Hepatic stellate cell (primary cell): ENCODE data around the gene RBM18.

Experiments used
- DNase-seq: peaks from one replicate; pipeline ENCODE4 v3.0.0; 2011; ENCODE audit warnings: low spot score

Gene RBM18

DNA sequence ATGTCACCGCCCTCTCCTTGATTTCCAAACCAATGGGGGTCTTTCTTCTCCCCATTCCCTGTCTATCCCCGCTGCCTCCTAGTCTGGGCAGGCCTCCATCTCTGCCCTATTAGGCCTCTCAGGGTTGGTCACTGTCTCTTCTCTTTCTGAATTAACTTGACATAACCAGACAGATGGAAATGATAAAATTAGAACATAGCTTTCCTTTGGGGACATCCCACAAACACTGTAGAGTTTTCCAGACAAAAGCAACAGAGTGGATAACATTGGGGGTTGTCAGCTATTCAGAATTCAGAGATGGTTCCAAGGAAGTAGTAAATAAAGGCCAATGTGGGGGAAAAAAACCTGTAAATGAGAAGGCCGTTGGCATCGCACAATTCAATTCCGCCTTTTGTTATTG lies 60.6 kb downstream of the RBM18 start:
- DNase-seq = no peak

DNA sequence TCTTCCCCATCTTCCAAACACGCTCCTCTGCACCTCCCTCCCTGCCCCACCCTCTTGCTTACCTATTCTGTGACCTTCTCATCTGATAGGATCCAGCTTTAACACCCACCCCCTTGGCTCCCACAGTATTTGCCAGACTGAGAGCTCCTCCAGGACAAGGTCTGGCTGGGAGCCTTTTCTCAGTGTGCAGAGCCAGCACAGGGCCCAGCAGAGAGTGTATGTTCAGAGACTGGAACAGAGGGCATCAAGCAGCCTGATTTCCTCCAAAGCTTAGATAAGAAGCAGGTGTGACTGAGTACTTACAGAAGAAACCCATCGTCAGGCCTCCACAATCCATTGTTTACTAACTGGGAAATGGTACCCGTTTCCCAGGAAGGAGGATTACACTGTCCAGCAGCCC lies 62.5 kb downstream of the RBM18 start:
- no peak for DNase-seq

DNA sequence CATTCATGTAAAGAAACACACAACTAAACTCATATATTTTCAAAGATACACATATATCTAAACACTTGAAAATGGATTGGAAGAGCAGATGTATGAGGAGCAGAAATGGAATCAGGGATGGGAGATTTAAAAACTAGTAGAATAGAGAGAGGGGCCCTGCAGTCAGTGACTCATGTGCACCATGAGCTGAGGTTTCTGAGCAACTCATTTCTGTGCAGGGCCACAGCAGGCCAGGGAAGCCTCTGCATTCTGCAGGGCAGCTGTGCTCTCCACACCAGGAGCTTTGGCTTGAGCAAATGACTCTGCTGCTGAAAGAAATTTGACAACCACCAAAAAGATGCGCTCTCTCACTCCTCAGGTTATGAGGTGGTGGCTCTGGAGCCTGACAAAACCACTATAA lies 63.0 kb downstream of the RBM18 start:
- no peak for DNase-seq

DNA sequence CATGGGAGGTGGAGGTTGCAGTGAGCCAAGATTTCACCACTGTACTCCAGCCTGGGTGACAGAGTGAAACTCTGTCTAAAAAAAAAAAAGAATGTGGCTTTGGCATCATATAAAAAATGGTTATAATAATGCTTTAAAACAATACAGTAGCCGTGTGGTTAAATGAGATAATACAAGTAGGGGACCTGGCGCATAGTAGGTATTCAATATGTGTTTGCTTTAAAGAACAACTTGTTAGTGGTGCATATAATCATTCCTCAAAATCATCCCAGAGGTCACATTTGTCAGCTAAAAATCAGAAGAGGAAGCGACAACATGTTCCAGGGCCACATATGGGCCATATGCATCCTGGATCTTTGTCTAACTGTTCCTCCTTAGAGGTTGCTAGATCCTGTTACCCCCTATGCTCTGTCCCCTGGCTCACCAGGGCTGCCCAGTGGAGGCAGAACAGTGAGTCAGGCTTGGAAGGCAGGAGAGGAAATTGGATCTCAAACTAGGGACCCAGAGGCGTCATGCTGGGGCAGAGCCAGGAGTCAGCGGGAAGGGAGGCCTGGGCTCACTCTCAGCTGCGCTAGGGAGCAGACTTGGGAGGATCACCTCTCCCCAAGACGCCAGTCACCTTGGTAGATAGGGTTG lies 63.6 kb downstream of the RBM18 start:
- no peak for DNase-seq

DNA sequence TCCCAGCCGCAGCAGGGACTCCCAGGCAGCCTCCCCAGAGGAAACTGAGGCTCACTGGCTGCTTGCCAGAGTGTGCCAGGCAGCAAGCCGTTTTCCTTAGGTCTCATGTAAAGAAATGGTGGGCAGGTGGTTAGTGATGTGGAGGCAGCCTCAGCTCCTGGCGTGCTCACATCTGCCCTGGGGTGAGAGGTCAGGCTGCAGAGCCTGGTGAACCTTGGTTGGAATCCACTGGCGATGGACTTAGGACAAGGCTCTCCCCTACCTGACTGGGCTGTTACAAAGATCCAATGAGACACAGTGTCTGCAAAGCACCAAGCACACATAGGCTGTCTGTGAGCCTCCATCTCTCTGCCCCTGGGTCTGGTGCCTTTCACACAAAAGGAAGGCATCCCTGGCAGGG lies 66.8 kb downstream of the RBM18 start:
- DNase-seq = no peak

DNA sequence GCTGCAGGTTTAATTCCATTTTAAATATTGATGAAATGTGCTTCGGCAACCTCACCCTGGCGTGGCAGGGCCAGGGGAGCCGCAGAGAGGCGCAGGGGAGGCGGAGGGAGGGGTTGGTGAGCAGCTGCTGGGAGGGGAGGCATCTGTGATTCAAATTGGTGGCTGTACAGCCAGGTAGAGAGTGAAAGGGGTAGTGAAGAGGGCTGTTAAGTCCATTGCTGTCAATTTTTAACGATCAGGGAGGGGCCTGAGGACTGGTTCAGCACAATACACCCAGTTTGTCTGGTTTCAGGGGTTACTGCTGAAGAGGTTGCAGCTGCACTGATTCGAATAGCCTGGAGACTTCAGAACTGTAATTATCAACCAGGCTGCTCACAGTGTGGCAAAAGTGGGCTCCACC lies 67.2 kb downstream of the RBM18 start:
- DNase-seq = no peak

DNA sequence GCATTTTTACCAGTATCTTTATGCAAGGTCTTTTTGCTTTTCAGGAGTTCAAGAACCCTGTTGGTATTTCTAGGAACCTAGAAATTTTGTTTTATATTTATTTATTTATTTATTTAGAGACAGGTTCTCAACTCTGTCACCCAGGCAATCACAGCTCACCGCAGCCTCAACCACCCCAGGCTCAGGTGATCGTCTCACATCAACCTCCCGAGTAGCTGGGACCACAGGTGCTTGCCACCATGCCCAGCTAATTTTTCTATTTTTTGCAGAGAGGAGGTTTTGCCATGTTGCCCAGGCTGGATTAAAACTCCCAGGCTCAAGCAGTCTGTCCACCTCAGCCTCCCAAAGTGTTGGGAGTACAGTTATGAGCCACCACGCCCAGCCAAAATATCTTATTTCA lies 68.8 kb downstream of the RBM18 start:
- no peak for DNase-seq

DNA sequence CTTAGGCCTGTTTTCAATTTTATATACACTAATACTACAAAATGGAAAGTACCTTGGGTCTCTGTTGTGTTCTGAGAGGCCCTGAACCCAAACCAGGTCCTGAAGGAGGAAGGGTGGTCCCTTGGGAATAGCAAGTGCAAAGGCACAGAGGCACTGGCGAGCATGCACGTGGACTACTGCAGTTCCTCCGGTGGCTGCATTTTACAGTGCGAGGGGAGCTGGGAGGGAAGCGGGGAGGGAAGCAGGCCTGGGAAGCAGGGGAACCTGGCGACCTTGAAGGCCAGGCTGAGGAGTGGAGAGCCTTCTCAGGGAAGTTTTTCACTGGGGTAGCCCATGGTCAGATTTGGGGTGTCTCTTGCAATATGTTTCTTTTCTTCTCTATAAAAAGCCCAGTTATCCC lies 71.0 kb downstream of the RBM18 start:
- no peak for DNase-seq

DNA sequence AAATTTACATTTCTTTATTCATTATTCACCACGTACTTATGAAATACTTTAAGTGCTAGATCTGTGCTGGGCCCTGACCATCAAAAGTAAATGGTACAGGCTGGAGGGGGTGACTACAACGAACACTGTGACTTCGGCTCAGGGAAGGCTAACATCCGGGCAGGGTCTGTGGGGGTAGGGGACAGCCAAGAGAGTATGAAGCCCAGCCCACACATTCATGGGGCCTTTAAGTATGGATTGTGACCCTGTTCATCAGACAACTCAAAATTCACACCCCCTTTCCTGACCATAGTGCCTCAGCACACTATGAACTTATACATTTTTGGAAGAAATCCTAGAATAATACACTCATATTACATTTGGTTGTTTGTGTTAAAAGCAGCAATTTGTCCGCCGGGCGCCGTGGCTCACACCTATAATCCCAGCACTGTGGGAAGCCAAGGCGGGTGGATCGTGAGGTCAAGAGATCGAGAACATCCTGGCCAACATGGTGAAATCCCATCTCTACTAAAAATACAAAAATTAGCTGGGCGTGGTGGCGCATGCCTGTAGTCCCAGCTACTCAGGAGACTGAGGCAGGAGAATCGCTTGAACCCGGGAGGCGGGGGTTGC lies 71.6 kb downstream of the RBM18 start:
- no peak for DNase-seq

DNA sequence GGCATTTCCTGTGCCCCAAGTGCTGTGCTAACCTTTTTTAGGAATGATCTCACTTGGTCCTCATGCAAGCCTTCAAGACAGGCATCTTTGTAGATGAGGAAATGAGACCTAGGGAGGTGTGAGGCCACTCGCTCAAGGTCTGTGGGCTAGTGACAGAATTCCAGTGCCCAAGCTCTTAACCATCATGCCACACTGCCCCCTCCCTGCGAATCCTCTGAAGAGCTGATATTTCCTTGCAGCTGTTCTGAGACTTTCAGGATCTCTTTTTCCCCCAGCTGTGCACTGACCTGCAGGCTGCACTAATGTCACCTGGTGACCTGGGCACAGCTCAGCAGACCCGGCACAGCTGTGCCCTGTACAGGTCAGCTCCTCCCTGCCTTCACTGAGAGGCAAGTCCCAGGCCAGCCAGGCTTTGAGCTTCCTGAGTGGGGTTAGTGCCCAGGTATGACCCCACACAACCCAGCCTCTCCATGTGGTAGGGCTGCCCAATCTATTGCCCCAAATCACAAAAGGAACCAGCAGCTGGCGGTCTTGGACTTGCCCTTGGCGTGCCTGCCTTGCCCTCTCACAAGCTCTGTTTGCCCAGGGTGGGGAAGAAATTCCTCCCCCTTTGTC lies 72.3 kb downstream of the RBM18 start:
- DNase-seq = no peak

DNA sequence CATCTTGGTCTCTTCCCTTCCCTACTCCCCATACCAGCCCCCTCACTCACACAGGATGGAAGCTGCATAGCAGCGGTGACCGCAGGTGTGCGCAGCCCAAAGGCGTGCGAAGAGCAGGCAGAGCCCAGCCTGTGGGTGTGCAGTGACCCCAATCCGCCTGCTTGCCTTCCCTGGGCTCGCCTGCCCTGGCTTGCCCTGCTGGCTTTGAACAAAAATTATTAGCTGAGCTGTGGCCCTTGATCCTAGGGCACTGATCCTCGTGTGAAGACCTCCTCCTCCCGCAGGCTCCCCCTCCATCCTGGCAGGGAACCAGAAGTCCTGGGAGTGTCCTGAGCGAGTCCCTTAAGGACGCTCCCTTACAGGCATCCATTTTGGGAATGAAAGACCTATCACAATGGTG lies 73.1 kb downstream of the RBM18 start:
- DNase-seq = no peak

DNA sequence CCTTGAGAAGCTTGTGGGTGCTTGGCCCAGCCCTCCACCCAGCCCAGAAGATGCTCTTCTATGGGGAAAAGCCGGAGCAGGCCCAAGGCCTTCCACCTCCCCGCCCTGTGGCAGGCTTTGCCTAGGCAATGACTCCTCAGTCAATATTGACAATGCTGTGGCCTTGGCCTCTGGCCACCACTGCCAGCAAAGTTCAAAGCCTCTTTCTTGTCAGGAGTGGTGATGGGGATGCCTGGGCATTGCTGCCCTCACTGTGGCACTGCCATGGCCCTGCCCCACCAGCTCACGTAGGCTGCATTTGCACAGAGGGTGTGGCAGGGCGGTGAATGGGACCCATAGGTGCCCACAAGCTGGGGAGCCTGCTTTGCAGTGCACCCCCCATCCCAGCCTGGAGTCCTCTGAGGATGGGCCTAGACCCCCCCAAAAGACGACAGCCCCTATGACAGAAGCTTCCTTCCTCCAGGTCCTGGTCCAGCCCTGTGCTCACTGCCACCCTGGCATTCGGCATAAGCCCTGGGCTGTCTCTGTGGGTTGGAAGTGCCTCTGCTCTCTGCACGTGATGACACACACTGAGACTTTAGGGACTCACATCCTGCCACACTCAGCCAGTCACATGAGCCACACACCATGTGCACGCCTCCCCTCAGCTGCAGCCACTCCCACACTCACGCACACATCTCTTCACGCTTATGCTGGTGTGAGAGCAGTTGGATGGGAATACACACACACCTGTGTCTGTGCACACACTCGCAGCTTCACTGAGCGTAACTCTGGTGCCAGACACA lies 73.9 kb downstream of the RBM18 start:
- peak; percentile 41 for DNase-seq

DNA sequence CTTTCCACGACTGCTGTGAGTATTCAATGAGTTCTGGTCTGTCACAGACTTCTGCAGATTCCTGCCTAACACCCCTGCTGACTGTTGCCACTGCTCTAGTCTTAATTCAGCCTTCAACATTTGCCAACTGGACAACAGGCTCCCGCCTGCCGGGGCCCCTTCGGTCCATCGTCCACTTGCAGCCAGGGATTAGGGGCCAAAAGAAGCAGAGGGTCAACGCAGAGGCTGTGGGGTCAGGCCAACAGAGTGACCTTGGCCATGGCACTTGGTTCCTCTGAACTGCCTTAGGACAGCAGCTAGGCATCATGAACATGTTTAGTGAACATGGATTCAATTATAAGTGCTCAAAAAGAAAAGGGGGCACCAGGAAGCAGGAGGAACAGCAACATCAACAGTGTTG lies 76.3 kb downstream of the RBM18 start:
- DNase-seq = no peak
